HCT116 (cell line): ENCODE results near the gene CPTP. TPM values are rescaled to one million over a fixed set of nuclear protein-coding genes. Genes with fewer than 3 reads are reported as not detected.

Source experiments
- ATAC-seq: fragments of 200-7000 bp; cut with Tn5 transposase; 2 replicates; pipeline ENCODE4 v1.9.1; 2020; ENCODE audit warnings: mild to moderate bottlenecking, moderate library complexity
- BruUV-seq: library from RNA; stranded (reverse); fragments of 400-500 nt; replicated peaks from 2 replicates; lab custom pipeline; 2021; lab: Mats Ljungman, UMichigan
- CTCF ChIA-PET: fragments of 300-600 bp; sonication (Branson Sonifier 250); formaldehyde crosslinking; loops from one replicate; lab custom pipeline; 2021; ENCODE audit warnings: antibody characterized with exemption; lab: Charles Lee
- POLR2A ChIA-PET: fragments of 300-600, 350-600 bp; sonication (Branson Sonifier 250); formaldehyde crosslinking; loops from one replicate; lab custom pipeline; 2021; ENCODE audit warnings: antibody characterized with exemption; lab: Charles Lee
- RAD21 ChIA-PET, 2 experiments: fragments of 300-600 bp; sonication (Branson Sonifier 250); formaldehyde crosslinking; loops; one replicate each; lab custom pipeline; 2023; ENCODE audit warnings: low total read pairs in 2 of 2; ENCODE audit not compliant: uncharacterized antibody in 2 of 2, unreplicated experiment in 2 of 2, low non-redundant PET in 1 of 2; lab: Charles Lee
- DNase-seq: peaks from one replicate; pipeline ENCODE4 v3.0.0-alpha.2; 2010; ENCODE audit warnings: low read depth, low spot score
- H2AFZ ChIP-seq: fragments of 200-600 bp; shearing (Covaris generic), sonication (generic); 2 replicates; pipeline ENCODE4 v1.6.1; 2017; ENCODE audit warnings: low read depth, mixed run types, mixed read lengths, antibody characterized with exemption, low read length; ENCODE audit not compliant: poor library complexity, severe bottlenecking
- H3K27ac ChIP-seq: 2 replicates; pipeline ENCODE4 v1.5.1; 2012; ENCODE audit warnings: low read depth, low read length
- H3K27me3 ChIP-seq: fragments of 200-600 bp; sonication (generic); 2 replicates; pipeline ENCODE4 v1.6.1; 2016; ENCODE audit warnings: mixed run types, low read length, mixed read lengths; ENCODE audit not compliant: insufficient read depth
- H3K36me3 ChIP-seq, 2 experiments: fragments of 200-500 bp in 1 of 2; fragments of 200-600 bp in 1 of 2; sonication (Bioruptor generic) in 1 of 2; sonication (generic) in 1 of 2; 2 replicates each; pipeline versions ENCODE4 v1.5.1 to v1.6.1; 2014 to 2016; ENCODE audit warnings: low read length in 2 of 2, inconsistent platforms in 1 of 2, mixed read lengths in 1 of 2, mixed run types in 1 of 2; ENCODE audit not compliant: insufficient read depth in 2 of 2, control insufficient read depth in 1 of 2
- H3K4me1 ChIP-seq, 2 experiments: fragments of 200-600 bp in 1 of 2; sonication (generic) in 1 of 2; 2 replicates each; pipeline versions ENCODE4 v1.5.1 to v1.6.1; 2012 to 2017; ENCODE audit warnings: low read length in 2 of 2, inconsistent platforms in 1 of 2, mild to moderate bottlenecking in 1 of 2, mixed read lengths in 1 of 2, mixed run types in 1 of 2, moderate library complexity in 1 of 2; ENCODE audit not compliant: insufficient read depth in 2 of 2, control insufficient read depth in 1 of 2
- H3K4me2 ChIP-seq: fragments of 200-600 bp; sonication (generic); 2 replicates; pipeline ENCODE4 v1.6.1; 2017; ENCODE audit warnings: mixed run types, low read length, mixed read lengths
- H3K4me3 ChIP-seq, 2 experiments: fragments of 200-600 bp in 1 of 2; sonication (generic) in 1 of 2; replicated peaks in 1 of 2; 2 replicates each; pipeline ENCODE4 v1.5.1; 2011 to 2016; ENCODE audit warnings: low read length in 2 of 2, control low read depth in 1 of 2, low read depth in 1 of 2, mild to moderate bottlenecking in 1 of 2, mixed read lengths in 1 of 2, mixed run types in 1 of 2
- H3K79me2 ChIP-seq: fragments of 200-600 bp; sonication (generic); 2 replicates; pipeline ENCODE4 v1.6.1; 2017; ENCODE audit warnings: mild to moderate bottlenecking, mixed run types, low read length, moderate library complexity, mixed read lengths; ENCODE audit not compliant: insufficient read depth
- H3K9ac ChIP-seq: fragments of 200-600 bp; sonication (generic); 2 replicates; pipeline ENCODE4 v1.6.1; 2016; ENCODE audit warnings: low read length, mixed read lengths
- H3K9me2 ChIP-seq: fragments of 200-600 bp; sonication (generic), shearing (Covaris generic); 2 replicates; pipeline ENCODE4 v1.6.1; 2017; ENCODE audit warnings: mixed run types, mild to moderate bottlenecking, moderate library complexity; ENCODE audit not compliant: insufficient read depth
- H3K9me3 ChIP-seq, 2 experiments: fragments of 200-500 bp in 1 of 2; fragments of 200-600 bp in 1 of 2; sonication (Bioruptor generic) in 1 of 2; sonication (generic) in 1 of 2; 2 replicates each; pipeline ENCODE4 v1.6.1; 2014 to 2017; ENCODE audit warnings: low read length in 2 of 2, mixed read lengths in 2 of 2, inconsistent platforms in 1 of 2, low read depth in 1 of 2, mild to moderate bottlenecking in 1 of 2, mixed run types in 1 of 2, moderate library complexity in 1 of 2; ENCODE audit not compliant: control insufficient read depth in 1 of 2, insufficient read depth in 1 of 2
- H4K20me1 ChIP-seq: fragments of 200-600 bp; sonication (generic), shearing (Covaris generic); 2 replicates; pipeline ENCODE4 v1.6.1; 2017; ENCODE audit warnings: mixed run types, mild to moderate bottlenecking, moderate library complexity; ENCODE audit not compliant: insufficient read depth
- CBX3 ChIP-seq: IDR thresholded peaks from 2 replicates; pipeline ENCODE4 v1.6.1; 2012; ENCODE audit warnings: low read depth
- POLR2AphosphoS5 ChIP-seq: IDR thresholded peaks from 2 replicates; pipeline ENCODE4 v1.6.1; 2011; ENCODE audit warnings: mild to moderate bottlenecking, low read depth, low read length, moderate library complexity
- REST ChIP-seq: IDR thresholded peaks from 2 replicates; pipeline ENCODE4 v1.6.1; 2012; ENCODE audit warnings: low read depth
- ZBTB33 ChIP-seq: IDR thresholded peaks from 2 replicates; pipeline ENCODE4 v1.6.1; 2011; ENCODE audit warnings: mild to moderate bottlenecking, low read length, moderate library complexity; ENCODE audit not compliant: insufficient replicate concordance; ENCODE audit errors: extremely low read depth
- intact Hi-C: fragments of 100-400 bp; cut with micrococcal nuclease; formaldehyde crosslinking; loops from 2 replicates; pipeline ENCODE4 v1.10.0; 2022
- total RNA-seq: library from RNA; stranded (reverse); gene quantifications from one replicate; pipeline ENCODE4 v1.2.1, GENCODE V29; 2021; ENCODE audit not compliant: unreplicated experiment

CPTP gene
- total RNA-seq, 1 experiment from 2014 or later, result 16.3 TPM

GRCh38 chr1:1310476-1311053 is 14.0 kb upstream of the CPTP start:
- peak overlapping the region; percentile 98 for H3K4me2 ChIP-seq
- no peaks in the 10 kb centered on the region for H3K9me3 ChIP-seq
- BruUV-seq, result no TSS peak
- intact Hi-C loops, result no loop called here
- no peak for ATAC-seq
- ChIA-PET POLR2A (interaction anchor here (1.3 kb wide), 1 partner anchor 8 kb away, joined by 4 read pairs; no protein-coding TSS in a partner anchor), CTCF (no interaction called here), RAD21 (no interaction called here)
- no peak for DNase-seq
- peak overlapping the region; percentile 60 to 86; a peak in 1 of 4 replicates for H3K4me3 ChIP-seq
- TF ChIP-seq ZBTB33 (no peak), POLR2AphosphoS5 (0 out of 2 replicates have a peak, but pooled peaks have one; percentile 1), REST (no peak), CBX3 (no peak)
- H3K27me3 ChIP-seq, result no peaks in the 10 kb centered on the region
- H3K27ac ChIP-seq, result peak overlapping the region; percentile 99
- H4K20me1 ChIP-seq, result peaks cover 3% of the 10 kb centered on the region; the same call in 1 of the 2 replicates
- no peaks in the 10 kb centered on the region for H3K9me2 ChIP-seq
- peaks cover 74% of the 10 kb centered on the region for H3K79me2 ChIP-seq
- peaks cover 16 to 39% of the 10 kb centered on the region in 2 experiments for H3K36me3 ChIP-seq
- no peak overlapping the region for H2AFZ ChIP-seq
- peak overlapping the region; percentile 94; the same call in 1 of the 2 replicates for H3K9ac ChIP-seq
- H3K4me1 ChIP-seq, result peaks cover 19 to 36% of the 10 kb centered on the region in 2 experiments
